Inflammatory macrophage treated with lipopolysaccharide for 4 hours (primary cell): ENCODE measurements around the gene NCOA4.
A peak's percentile ranks its signal among the peaks of the same experiment; 100 is the strongest.
"Not testable (repeated sequence)": the region's sequence is repeated elsewhere in the genome, so short reads cannot be mapped to it uniquely, and the experiment has no call there.

Experiments
- DNase-seq: peaks from one replicate; pipeline ENCODE4 v3.0.0-alpha.2; 2020

Gene NCOA4

DNA sequence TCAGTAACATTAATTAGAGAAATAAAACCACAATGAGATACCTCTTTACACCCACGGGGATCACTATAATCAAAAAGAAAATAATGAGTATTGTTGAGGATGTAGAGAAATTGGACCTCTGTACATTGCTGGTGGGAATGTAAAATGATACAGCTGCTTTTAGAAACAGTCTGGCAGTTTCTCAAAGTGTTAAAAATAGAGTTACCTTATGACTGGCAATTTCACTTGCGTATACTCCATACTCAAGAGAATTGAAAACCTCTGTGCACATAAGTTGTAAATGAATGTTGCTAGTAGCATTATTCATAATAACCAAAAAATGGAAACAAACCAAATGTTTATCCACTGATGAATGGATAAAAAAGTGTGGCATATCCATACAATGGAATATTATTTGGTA, 51.9 kb downstream of the NCOA4 start:
- not testable (repeated sequence) for DNase-seq

DNA sequence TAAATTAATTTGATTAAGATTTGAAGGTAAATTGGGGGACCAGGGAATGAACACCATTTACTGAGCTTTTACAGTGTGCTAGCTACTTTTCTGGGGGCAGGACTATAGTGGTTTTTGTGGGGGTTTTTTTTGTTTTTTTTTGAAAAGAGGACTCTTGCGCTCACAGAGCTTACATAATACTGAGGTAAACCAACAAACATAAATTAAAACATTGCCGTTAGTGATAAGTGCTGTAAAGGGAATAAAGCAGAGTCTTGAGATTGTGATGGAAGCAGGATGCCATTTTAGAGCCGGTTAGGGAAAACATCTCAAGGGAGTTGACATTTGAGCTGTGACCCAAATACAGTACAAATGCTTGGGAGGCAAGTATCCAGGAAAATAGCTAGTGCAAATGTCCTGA, 56.4 kb downstream of the NCOA4 start:
- DNase-seq = not testable (repeated sequence)

DNA sequence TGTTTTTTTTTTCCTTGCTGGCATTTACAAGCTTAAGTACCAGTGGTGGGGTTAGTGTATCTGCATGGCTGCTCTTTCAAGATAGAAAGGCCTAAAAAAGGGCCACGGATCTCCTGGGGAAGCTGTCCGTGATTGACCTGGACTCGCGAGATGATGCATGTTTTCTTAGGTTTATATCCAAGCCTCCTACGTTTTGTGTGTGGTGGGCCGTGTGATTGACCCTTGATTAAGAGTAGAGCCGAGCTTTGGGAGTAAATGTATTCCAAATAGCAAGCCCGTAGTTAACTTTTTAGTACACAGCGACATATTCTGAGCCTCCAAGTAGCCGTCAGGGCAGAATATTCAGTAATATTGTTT, 57.6 kb downstream of the NCOA4 start:
- DNase-seq = not testable (repeated sequence)

DNA sequence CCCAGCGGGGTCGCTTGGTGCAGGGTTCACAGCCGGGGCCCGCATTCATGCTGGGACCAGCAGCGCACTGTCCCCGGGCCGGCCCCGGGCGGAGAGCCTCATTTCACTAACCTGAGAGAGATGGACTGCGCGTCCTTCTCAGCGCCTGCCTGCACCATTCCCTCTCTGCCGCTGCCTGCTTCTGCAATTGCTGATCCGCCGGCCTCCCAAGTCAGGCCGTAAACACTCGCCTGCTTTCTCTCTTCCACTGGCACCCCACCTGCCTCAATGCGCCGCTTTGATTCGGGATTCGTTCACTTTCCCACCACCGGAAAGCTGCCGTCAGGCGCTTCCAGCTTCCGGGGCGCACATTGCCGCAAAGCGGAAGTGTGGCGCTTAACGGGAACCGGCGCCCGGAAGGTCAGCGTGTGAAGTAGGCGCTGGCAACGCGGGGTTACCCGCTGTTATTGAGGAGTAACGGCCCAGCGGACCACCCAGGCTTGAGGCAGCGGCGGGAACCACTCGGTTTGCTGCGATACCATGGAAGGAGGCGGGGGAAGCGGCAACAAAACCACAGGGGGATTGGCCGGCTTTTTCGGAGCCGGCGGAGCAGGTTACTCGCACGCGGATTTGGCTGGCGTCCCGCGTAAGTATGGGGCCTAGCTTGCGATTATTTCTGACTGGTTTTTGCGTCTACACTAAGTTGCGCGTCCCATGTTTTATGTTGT, 58.2 kb downstream of the NCOA4 start, which contains the start of gene TIMM23:
Gene TIMM23 (plus strand): TSS at position 384 of the 707 bp plus-strand sequence. CDS start 136 bp downstream, at position 520.
- peak; percentile 89 for DNase-seq

DNA sequence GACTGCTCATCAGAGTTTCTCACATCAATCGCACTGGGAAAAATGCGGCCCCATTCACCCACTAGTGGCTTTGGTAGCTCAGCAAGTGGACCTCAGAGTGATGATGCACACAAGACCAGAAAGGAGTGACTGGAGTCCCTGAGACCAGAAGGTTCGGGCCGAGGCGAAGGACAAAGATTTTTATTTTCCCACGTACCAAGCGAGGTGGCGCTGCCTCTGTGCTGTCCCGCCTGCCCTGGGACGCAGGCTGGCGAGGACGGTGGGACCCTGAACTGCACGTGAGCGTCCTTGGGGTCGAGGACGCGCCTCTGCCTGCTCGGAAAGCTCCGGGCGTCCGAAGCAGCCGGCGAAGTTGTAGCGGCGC, 58.7 kb downstream of the NCOA4 start:
- DNase-seq = not testable (repeated sequence)

DNA sequence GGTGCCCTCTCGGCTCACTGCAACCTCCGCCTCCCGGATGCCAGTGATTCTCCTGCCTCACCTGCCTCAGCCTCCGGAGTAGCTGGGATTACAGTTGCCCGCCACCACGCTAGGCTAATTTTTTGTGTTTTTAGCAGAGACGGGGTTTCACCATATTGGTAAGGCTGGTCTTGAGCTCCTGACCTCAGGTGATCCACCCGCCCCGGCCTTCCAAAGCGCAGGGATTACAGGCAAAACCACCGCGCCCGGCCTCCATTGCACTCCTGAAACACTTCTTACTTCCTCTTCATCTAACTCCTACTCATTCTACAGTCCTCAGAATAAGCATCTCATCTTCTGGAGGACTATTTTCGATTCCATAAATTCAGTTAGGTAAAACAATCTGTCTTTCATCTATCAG, 59.4 kb downstream of the NCOA4 start:
- DNase-seq = not testable (repeated sequence)

DNA sequence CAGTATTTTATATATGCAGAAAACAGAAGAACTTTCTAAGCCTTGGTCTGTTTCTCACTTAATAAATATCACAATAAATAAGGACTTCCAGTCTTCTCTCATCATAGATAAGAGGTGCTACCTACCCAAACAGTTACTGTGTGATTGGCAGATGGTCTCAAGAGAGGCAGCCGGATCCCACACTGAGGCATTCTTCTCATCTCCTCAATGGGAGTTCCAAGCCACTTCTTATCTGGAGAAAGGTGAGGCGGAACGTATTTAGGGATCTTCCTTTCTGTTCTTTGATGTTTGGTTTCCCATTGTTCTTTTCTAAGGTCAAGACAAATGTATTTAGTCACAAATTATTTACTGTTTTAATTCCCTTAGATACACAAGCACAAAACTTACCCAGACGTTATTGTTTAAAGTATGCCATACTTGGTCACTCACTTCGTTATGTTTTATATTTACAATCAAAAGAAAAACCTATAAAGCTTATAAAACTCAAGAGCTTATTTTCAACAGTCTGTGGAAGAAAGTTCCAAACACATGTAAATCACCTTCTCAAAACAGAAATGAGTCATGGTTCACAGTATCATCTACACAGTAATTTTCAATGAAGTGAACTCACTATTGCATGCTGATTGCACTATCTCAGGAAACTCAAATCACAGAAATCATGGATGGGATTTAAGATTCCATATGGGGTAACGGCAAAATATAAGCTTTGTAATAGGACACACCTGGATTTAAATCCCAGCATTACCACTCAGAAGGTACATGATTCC, 67.6 kb downstream of the NCOA4 start:
- DNase-seq = not testable (repeated sequence)

DNA sequence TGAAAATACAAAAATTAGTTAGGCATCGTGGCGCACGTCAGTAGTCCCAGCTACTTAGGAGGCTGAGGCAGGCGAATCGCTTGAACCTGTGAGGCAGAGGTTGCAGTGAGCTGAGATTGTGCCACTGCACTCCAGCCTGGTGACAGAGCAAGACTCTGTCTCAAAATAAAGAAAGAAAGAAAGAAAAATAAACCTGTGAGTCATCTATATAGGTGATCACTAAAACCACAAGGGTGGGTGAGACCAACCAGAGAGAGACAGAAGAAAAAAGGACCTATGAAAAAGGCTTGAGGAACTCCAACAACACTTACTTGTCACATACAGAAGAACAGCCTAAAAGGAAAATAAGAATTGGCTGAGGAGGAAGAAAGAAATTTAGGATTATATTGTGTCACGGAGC, 72.5 kb downstream of the NCOA4 start:
- not testable (repeated sequence) for DNase-seq

DNA sequence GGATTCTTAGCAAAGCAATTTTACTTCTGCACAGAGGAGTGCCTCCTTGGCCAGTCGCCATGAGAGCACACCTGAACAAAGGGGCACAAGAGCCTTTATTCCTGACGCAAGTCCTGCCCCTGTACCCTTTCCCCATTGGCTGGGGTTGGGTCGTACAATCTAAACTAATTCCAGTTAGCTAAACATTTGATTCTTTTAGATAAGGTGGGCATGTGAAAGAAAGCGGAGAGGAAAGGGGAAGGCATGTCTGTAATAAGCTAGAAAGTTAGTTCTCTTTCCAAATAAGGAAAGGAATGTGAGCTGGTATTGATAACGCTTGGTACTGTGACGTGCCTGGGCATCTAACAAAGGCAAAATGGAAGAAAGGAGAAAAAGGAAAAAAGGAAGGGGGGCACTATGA, 73.8 kb downstream of the NCOA4 start:
- not testable (repeated sequence) for DNase-seq
